Measurements from ENCODE around the gene GABRG3. TPM values are rescaled to one million over a fixed set of nuclear protein-coding genes. Genes with fewer than 3 reads are reported as not detected.

GABRG3 gene
- total RNA-seq, 1 experiment from 2014 or later: not detected

GRCh38 chr15:27587810-27588209 lies 616.8 kb downstream of the GABRG3 start (continued):
- TF ChIP-seq, protein P1, sequence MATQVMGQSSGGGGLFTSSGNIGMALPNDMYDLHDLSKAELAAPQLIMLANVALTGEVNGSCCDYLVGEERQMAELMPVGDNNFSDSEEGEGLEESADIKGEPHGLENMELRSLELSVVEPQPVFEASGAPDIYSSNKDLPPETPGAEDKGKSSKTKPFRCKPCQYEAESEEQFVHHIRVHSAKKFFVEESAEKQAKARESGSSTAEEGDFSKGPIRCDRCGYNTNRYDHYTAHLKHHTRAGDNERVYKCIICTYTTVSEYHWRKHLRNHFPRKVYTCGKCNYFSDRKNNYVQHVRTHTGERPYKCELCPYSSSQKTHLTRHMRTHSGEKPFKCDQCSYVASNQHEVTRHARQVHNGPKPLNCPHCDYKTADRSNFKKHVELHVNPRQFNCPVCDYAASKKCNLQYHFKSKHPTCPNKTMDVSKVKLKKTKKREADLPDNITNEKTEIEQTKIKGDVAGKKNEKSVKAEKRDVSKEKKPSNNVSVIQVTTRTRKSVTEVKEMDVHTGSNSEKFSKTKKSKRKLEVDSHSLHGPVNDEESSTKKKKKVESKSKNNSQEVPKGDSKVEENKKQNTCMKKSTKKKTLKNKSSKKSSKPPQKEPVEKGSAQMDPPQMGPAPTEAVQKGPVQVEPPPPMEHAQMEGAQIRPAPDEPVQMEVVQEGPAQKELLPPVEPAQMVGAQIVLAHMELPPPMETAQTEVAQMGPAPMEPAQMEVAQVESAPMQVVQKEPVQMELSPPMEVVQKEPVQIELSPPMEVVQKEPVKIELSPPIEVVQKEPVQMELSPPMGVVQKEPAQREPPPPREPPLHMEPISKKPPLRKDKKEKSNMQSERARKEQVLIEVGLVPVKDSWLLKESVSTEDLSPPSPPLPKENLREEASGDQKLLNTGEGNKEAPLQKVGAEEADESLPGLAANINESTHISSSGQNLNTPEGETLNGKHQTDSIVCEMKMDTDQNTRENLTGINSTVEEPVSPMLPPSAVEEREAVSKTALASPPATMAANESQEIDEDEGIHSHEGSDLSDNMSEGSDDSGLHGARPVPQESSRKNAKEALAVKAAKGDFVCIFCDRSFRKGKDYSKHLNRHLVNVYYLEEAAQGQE (IDR thresholded peaks at IDR 0.05; ENCODE audit: low read depth): no peak
- TF ChIP-seq, protein P2, sequence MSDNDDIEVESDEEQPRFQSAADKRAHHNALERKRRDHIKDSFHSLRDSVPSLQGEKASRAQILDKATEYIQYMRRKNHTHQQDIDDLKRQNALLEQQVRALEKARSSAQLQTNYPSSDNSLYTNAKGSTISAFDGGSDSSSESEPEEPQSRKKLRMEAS (IDR thresholded peaks at IDR 0.05): no peak
- TF ChIP-seq, protein P3, sequence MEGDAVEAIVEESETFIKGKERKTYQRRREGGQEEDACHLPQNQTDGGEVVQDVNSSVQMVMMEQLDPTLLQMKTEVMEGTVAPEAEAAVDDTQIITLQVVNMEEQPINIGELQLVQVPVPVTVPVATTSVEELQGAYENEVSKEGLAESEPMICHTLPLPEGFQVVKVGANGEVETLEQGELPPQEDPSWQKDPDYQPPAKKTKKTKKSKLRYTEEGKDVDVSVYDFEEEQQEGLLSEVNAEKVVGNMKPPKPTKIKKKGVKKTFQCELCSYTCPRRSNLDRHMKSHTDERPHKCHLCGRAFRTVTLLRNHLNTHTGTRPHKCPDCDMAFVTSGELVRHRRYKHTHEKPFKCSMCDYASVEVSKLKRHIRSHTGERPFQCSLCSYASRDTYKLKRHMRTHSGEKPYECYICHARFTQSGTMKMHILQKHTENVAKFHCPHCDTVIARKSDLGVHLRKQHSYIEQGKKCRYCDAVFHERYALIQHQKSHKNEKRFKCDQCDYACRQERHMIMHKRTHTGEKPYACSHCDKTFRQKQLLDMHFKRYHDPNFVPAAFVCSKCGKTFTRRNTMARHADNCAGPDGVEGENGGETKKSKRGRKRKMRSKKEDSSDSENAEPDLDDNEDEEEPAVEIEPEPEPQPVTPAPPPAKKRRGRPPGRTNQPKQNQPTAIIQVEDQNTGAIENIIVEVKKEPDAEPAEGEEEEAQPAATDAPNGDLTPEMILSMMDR (IDR thresholded peaks at IDR 0.05 in 2 of 3, conservative IDR thresholded peaks at IDR 0.05 in 1 of 3; ENCODE audit: borderline replicate concordance in 1 of 3, insufficient read depth in 1 of 3, low read depth in 2 of 3, low read length in 2 of 3): no peak
- no peak for TF ChIP-seq EZH2phosphoT487 (IDR thresholded peaks at IDR 0.05; ENCODE audit: borderline replicate concordance)
- no peak for TF ChIP-seq SP1 (IDR thresholded peaks at IDR 0.05; ENCODE audit: low read depth)

DNA sequence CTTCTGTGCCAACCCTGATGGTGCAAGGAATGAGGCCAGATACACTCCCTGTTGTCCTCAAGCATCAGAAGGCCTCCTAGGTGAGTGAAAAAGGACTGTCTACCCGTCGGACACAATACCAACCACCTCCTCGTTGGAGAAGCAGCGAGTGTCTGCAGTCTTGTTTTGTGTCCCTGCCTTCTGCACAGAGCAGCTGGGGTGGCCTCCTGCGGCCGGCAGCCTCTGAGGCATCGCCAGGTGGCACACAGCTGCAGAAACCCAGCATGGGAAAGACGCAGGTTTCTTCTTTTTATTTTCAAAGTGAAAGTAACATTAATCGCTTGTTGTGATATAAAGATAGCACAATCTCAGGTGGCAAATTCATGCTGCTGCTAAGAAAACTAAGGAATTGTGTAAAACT lies 618.3 kb downstream of the GABRG3 start:
- Histone ChIP-seq H3K79me2 (ENCODE audit: insufficient read depth, low read length) (no peaks in the 10 kb centered on the region), H3K4me1 (ENCODE audit: control insufficient read depth in 1 of 2, insufficient read depth in 2 of 2, low read length in 2 of 2) (no peaks in the 10 kb centered on the region), H4K20me1 (ENCODE audit: insufficient read depth) (no peaks in the 10 kb centered on the region), H3K9ac (ENCODE audit: low read length) (no peak overlapping the region), H3K36me3 (ENCODE audit: control insufficient read depth in 1 of 2, insufficient read depth in 2 of 2, low read length in 2 of 2) (no peaks in the 10 kb centered on the region), H3K27ac (ENCODE audit: low read depth, low read length) (no peak overlapping the region), H3K27me3 (ENCODE audit: insufficient read depth, low read length) (no peaks in the 10 kb centered on the region), H3K9me2 (ENCODE audit: insufficient read depth) (no peaks in the 10 kb centered on the region), H3K4me2 (ENCODE audit: low read length) (no peak overlapping the region), H3K9me3 (ENCODE audit: control insufficient read depth in 1 of 2, insufficient read depth in 1 of 2, low read depth in 1 of 2, low read length in 2 of 2) (peaks cover 20 to 47% of the 10 kb centered on the region in 2 experiments; a peak in 3 of 4 replicates), H2AFZ (ENCODE audit: low read depth, low read length, poor library complexity, severe bottlenecking) (no peak overlapping the region), H3K4me3 (replicated peaks in 1 of 2; ENCODE audit: low read depth in 1 of 2, low read length in 2 of 2) (no peak overlapping the region)
- POLR2A ChIA-PET: no interaction called here
- BruUV-seq (replicated peaks): no TSS peak
- CTCF ChIA-PET: no interaction called here
- TF ChIP-seq EZH2 (IDR thresholded peaks at IDR 0.05) (no peak), YY1 (IDR thresholded peaks at IDR 0.05; ENCODE audit: extremely low read depth, insufficient replicate concordance, low read depth, low read length) (no peak), TCF7L2 (IDR thresholded peaks at IDR 0.05; ENCODE audit: borderline replicate concordance, extremely low read depth, insufficient read depth, insufficient read length) (no peak), SP1 (IDR thresholded peaks at IDR 0.05; ENCODE audit: low read depth) (no peak)
- ATAC-seq: no peak
- DNase-seq (ENCODE audit: low read depth, low spot score): no peak
- RAD21 ChIA-PET (ENCODE audit: low non-redundant PET in 1 of 2, low total read pairs in 2 of 2, uncharacterized antibody in 2 of 2, unreplicated experiment in 2 of 2): no interaction called here
- intact Hi-C loops (cut with micrococcal nuclease): no loop called here

All from HCT116 (cell line).